GM12865 (cell line): Measurements from ENCODE around the gene OOEP.

Source experiments
- DNase-seq: peaks from one replicate; pipeline ENCODE4 v3.0.0; 2010; ENCODE audit warnings: low read depth
- H3K4me3 ChIP-seq: 2 replicates; pipeline ENCODE4 v1.5.1; 2011; ENCODE audit warnings: mild to moderate bottlenecking, low read depth, low read length, control low read depth
- TF ChIP-seq, protein P1 (sequence below): IDR thresholded peaks from 2 replicates; pipeline ENCODE4 v1.5.1; 2011; ENCODE audit warnings: low read length, control low read depth, low read depth, inconsistent platforms; ENCODE audit not compliant: insufficient read depth; ENCODE audit errors: missing control alignments

The OOEP gene

GRCh38 chr6:73377225-73377624 lies 7.5 kb upstream of the OOEP start:
- peak; percentile 34 for DNase-seq
- no peak overlapping the region for H3K4me3 ChIP-seq
- TF ChIP-seq, protein P1, sequence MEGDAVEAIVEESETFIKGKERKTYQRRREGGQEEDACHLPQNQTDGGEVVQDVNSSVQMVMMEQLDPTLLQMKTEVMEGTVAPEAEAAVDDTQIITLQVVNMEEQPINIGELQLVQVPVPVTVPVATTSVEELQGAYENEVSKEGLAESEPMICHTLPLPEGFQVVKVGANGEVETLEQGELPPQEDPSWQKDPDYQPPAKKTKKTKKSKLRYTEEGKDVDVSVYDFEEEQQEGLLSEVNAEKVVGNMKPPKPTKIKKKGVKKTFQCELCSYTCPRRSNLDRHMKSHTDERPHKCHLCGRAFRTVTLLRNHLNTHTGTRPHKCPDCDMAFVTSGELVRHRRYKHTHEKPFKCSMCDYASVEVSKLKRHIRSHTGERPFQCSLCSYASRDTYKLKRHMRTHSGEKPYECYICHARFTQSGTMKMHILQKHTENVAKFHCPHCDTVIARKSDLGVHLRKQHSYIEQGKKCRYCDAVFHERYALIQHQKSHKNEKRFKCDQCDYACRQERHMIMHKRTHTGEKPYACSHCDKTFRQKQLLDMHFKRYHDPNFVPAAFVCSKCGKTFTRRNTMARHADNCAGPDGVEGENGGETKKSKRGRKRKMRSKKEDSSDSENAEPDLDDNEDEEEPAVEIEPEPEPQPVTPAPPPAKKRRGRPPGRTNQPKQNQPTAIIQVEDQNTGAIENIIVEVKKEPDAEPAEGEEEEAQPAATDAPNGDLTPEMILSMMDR = no peak

DNA sequence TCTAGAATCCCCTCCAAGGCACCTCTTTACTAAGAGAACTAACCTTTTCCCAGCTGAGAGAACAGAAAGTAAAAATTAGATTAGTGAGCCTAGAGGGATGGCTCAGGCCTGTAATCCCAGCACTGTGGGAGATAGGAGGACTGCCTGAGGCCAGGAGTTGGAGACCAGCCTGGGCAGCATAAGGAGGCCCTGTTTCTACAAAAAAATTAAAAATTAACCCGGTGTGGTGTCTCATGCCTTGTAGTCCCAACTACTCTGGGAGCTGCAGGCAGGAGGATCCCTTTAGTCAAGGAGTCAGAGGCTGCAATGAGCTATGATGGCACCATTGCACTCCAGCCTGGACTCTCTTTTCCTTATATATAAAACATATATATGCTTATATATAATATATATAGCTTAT lies 5.5 kb upstream of the OOEP start:
- DNase-seq = no peak
- H3K4me3 ChIP-seq = no peak overlapping the region
- TF ChIP-seq, protein P1 = no peak

GRCh38 chr6:73372516-73372915 lies 2.8 kb upstream of the OOEP start:
- no peak overlapping the region for H3K4me3 ChIP-seq
- TF ChIP-seq, protein P1 = no peak
- no peak for DNase-seq

- no peak overlapping the region for H3K4me3 ChIP-seq
- no peak for DNase-seq
- TF ChIP-seq, protein P1 = no peak
Measured at GRCh38 chr6:73371984-73372383, 2.3 kb upstream of the OOEP start.

DNA sequence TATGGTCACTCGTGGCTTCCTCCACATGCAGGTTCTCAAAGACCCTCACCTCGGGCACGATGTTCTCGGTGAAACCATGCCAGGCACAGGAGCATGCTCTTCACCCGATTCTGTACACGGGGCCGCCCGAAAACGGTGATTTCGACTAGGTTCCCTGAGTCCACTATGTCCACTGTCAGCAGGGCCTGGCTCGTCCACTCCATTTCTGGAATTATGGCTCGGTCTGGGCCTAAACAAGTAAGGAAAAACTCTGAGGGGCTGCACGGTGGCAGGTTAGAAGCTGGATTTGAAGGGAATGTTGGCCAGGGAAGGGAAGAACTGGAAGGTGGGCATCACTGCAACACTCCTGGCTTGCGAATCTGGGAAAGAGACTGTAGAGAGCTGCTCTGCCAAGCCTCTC lies 540 bp downstream of the OOEP start:
- H3K4me3 ChIP-seq = no peak overlapping the region
- no peak for DNase-seq
- TF ChIP-seq, protein P1 = no peak

GRCh38 chr6:73368675-73369074 lies 1.0 kb downstream of the OOEP start:
- H3K4me3 ChIP-seq = no peak overlapping the region
- DNase-seq = no peak
- TF ChIP-seq, protein P1 = no peak

- no peak overlapping the region for H3K4me3 ChIP-seq
- DNase-seq = no peak
- TF ChIP-seq, protein P1 = no peak
Measured at GRCh38 chr6:73367761-73368355, 1.8 kb downstream of the OOEP start.
